Ovary (tissue), 9 donors: Measurements from ENCODE around the gene ADAM11. TPM values are rescaled to one million over a fixed set of nuclear protein-coding genes. Genes with fewer than 3 reads are reported as not detected.

Source experiments
- DNase-seq, 5 donors: peaks; one replicate each; pipeline ENCODE4 v3.0.0-alpha.2; 2019 to 2020
- H3K27ac ChIP-seq, 2 donors: fragments of 200-600 bp; one replicate each; pipeline versions ENCODE4 v1.5.1 to v1.8.0; 2019 to 2022
- H3K27me3 ChIP-seq: fragments of 200-600 bp; one replicate; pipeline ENCODE4 v1.8.0; 2022
- H3K36me3 ChIP-seq: fragments of 200-600 bp; sonication (generic); one replicate; pipeline ENCODE4 v1.5.1; 2019
- H3K4me1 ChIP-seq: one replicate; pipeline ENCODE4 v1.8.1; 2013; ENCODE audit warnings: mild to moderate bottlenecking, moderate library complexity; ENCODE audit not compliant: insufficient read depth
- H3K4me3 ChIP-seq: fragments of 200-600 bp; sonication (generic); one replicate; pipeline ENCODE4 v1.5.1; 2017
- H3K9me3 ChIP-seq, 2 donors: fragments of 200-600 bp in 1 of 2; sonication (generic) in 1 of 2; one replicate each; pipeline versions ENCODE4 v1.5.1 to v1.8.1; 2013 to 2019; ENCODE audit warnings: mild to moderate bottlenecking in 1 of 2, moderate library complexity in 1 of 2
- EP300 ChIP-seq: sonication (generic); formaldehyde crosslinking; IDR thresholded peaks from one replicate; pipeline ENCODE4 v1.6.1; 2017; ENCODE audit warnings: antibody characterized with exemption
- POLR2A ChIP-seq: fragments of 450-650 bp; IDR thresholded peaks from one replicate; pipeline ENCODE4 v1.6.1; 2017; ENCODE audit warnings: antibody characterized with exemption, mild to moderate bottlenecking, moderate library complexity
- WGBS, 3 donors: extraction: QIAGEN DNeasy Blood & Tissue Kit in 1 of 3; methylation state at CpG; one replicate each; pipeline versions ENCODE4 v1.1.5 to v1.1.7; 2013 to 2017; 5-methylcytosine and 5-hydroxymethylcytosine counted together
- intact Hi-C, 4 donors: fragments of 100-400 bp; cut with DNase I; formaldehyde crosslinking; loops; one replicate each; pipeline versions ENCODE4 v1.11.0 to v1.15.1; 2022 to 2023
- polyA plus RNA-seq, 2 donors: library from polyadenylated mRNA; stranded (reverse); fragments of 200-250 nt in 1 of 2; fragments of 350-450 nt in 1 of 2; fragmentation: Illumina TruSeq in 1 of 2; extraction: RNeasy Lipid Tissue Mini Kit (QIAGEN cat#74804) in 1 of 2; gene quantifications; one replicate each; pipeline ENCODE4 v1.2.3, GENCODE V29; 2013 to 2014
- total RNA-seq, 7 donors: library from RNA; depleted of rRNA in 2 of 7; stranded (reverse); fragments of >200 nt in 2 of 7; fragmentation: NEBNext Ultra II Directional in 3 of 7; extraction: Animal tissue kit (Norgen Biotek cat#: 25700) in 3 of 7; gene quantifications; one replicate each; pipeline versions ENCODE4 v1.1.0 to v1.2.4, GENCODE V29; 2016 to 2023
- TF ChIP-seq, protein P1 (sequence below), 3 donors: fragments of 450-650 bp in 2 of 3; fragments of 200-600 bp in 1 of 3; IDR thresholded peaks; one replicate each; pipeline versions ENCODE4 v1.5.1 to v1.8.0; 2016 to 2022; ENCODE audit warnings: antibody characterized with exemption in 3 of 3, mild to moderate bottlenecking in 1 of 3
- donor health status: DM: no; HTN: no; CAD: no; lungs with moderate emphysema.
- donor health status: DM: no; HTN: no; CAD: no.
- donor health status: Bipolar disorder and iron deficiency.
- donor health status: DM: yes; HTN: yes; CAD: no.
- donor health status: DM: no; HTN: no; CAD: no.
- donor health status: DM: yes; HTN: yes; CAD: no.

Gene ADAM11
- total and polyA plus RNA-seq, 9 donors, result 0.12 to 2.3 (median 1.1) TPM

- no peak overlapping the region for H3K27ac ChIP-seq
- intact Hi-C loops, result loop anchor here in 1 of 4 donors (1.0 kb wide), 1 partner anchor 49 kb away; no protein-coding TSS in a partner anchor
- 68 to 79% (median 71%) methylated on average over 5 of the region's 5 CpGs for WGBS, 3 donors
- H3K4me3 ChIP-seq, result no peak overlapping the region
- no peaks in the 10 kb centered on the region for H3K9me3 ChIP-seq
- no peak for DNase-seq
- no peaks in the 10 kb centered on the region for H3K36me3 ChIP-seq
- TF ChIP-seq POLR2A (no peak), EP300 (no peak)
- TF ChIP-seq, protein P1, sequence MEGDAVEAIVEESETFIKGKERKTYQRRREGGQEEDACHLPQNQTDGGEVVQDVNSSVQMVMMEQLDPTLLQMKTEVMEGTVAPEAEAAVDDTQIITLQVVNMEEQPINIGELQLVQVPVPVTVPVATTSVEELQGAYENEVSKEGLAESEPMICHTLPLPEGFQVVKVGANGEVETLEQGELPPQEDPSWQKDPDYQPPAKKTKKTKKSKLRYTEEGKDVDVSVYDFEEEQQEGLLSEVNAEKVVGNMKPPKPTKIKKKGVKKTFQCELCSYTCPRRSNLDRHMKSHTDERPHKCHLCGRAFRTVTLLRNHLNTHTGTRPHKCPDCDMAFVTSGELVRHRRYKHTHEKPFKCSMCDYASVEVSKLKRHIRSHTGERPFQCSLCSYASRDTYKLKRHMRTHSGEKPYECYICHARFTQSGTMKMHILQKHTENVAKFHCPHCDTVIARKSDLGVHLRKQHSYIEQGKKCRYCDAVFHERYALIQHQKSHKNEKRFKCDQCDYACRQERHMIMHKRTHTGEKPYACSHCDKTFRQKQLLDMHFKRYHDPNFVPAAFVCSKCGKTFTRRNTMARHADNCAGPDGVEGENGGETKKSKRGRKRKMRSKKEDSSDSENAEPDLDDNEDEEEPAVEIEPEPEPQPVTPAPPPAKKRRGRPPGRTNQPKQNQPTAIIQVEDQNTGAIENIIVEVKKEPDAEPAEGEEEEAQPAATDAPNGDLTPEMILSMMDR (IDR thresholded peaks at IDR 0.05), result no peak
- H3K27me3 ChIP-seq, result no peaks in the 10 kb centered on the region
- H3K4me1 ChIP-seq, result peaks cover 4% of the 10 kb centered on the region
Measured at GRCh38 chr17:44757918-44758413, 822 bp upstream of the ADAM11 start.

- H3K4me3 ChIP-seq, result peak overlapping the region; percentile 37
- TF ChIP-seq, protein P1 (IDR thresholded peaks at IDR 0.05), result no peak
- no peak for TF ChIP-seq EP300
- no peak for TF ChIP-seq POLR2A
- H3K27me3 ChIP-seq, result no peaks in the 10 kb centered on the region
- peaks cover 4% of the 10 kb centered on the region for H3K4me1 ChIP-seq
- no peak for DNase-seq
- no peak overlapping the region for H3K27ac ChIP-seq
- H3K36me3 ChIP-seq, result no peaks in the 10 kb centered on the region
- intact Hi-C loops, result no loop called here
- 3 to 10% (median 9%) methylated on average over 18 to 59 of the region's 60 CpGs for WGBS, 3 donors
- H3K9me3 ChIP-seq, result no peaks in the 10 kb centered on the region
Measured at GRCh38 chr17:44759086-44759915, 513 bp downstream of the ADAM11 start.

DNA sequence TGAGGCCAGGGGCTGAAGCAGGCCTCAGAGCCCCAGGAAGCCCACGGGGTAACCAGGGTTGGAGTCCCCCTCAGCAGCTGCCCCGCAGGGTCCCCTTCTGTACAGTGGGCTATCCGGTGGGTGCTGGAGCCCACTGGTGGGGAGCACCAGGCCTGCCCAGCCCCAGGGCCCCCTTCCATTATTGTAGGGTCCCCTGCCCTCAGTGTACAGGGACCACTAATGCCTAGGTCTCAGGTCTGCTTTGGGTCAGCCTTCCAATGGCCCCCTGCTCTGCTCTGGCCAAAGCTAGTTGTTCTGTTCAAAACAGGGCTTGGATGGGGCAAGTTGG lies 1.1 kb downstream of the ADAM11 start:
- intact Hi-C loops, result no loop called here

GRCh38 chr17:44760474-44761308 lies 1.9 kb downstream of the ADAM11 start:
- intact Hi-C loops, result no loop called here

More for the DNA sequence above, 1.1 kb downstream of the ADAM11 start:
- no peak overlapping the region for H3K27ac ChIP-seq
- H3K27me3 ChIP-seq, result no peaks in the 10 kb centered on the region
- DNase-seq, result no peak
- H3K4me1 ChIP-seq, result peaks cover 4% of the 10 kb centered on the region
- H3K9me3 ChIP-seq, result no peaks in the 10 kb centered on the region
- TF ChIP-seq, protein P1 (IDR thresholded peaks at IDR 0.05), result no peak
- no peak for TF ChIP-seq EP300
- TF ChIP-seq POLR2A, result no peak
- no peaks in the 10 kb centered on the region for H3K36me3 ChIP-seq
- H3K4me3 ChIP-seq, result no peak overlapping the region
- 54 to 100% (median 63%) methylated on average over 1 to 3 of the region's 3 CpGs for WGBS, 3 donors

More at GRCh38 chr17:44760474-44761308, 1.9 kb downstream of the ADAM11 start:
- H3K4me3 ChIP-seq, result no peak overlapping the region
- WGBS, 3 donors, result 79 to 88% (median 82%) methylated on average over 13 of the region's 13 CpGs
- no peaks in the 10 kb centered on the region for H3K36me3 ChIP-seq
- H3K27me3 ChIP-seq, result no peaks in the 10 kb centered on the region
- TF ChIP-seq POLR2A, result no peak
- peaks cover 4% of the 10 kb centered on the region for H3K4me1 ChIP-seq
- no peak overlapping the region for H3K27ac ChIP-seq
- H3K9me3 ChIP-seq, result no peaks in the 10 kb centered on the region
- DNase-seq, result no peak
